OCI-LY3 (cell line): ENCODE measurements around the gene PILRA.

Experiments used
- H2AFZ ChIP-seq: fragments of 200-600, 300-600 bp; shearing (Covaris generic); 2 replicates; pipeline ENCODE4 v1.6.0; 2014; ENCODE audit warnings: antibody characterized with exemption, low read depth, low read length
- H3K27ac ChIP-seq: fragments of 200-600, 300-600 bp; sonication (generic); 2 replicates; pipeline ENCODE4 v1.5.1; 2014; ENCODE audit warnings: mild to moderate bottlenecking, low read length, moderate library complexity, mixed read lengths
- H3K27me3 ChIP-seq: fragments of 200-600, 300-600 bp; sonication (generic); 2 replicates; pipeline ENCODE4 v1.6.1; 2014; ENCODE audit warnings: low read depth, low read length, mixed read lengths
- H3K36me3 ChIP-seq: fragments of 200-600, 300-600 bp; sonication (generic); replicated peaks from 2 replicates; pipeline ENCODE3; 2014; ENCODE audit warnings: low read depth, low read length, mixed read lengths
- H3K4me1 ChIP-seq: fragments of 300-600, 200-600 bp; sonication (generic); 2 replicates; pipeline ENCODE4 v1.6.1; 2014; ENCODE audit warnings: low read length, mixed read lengths
- H3K4me2 ChIP-seq: fragments of 200-600, 300-600 bp; sonication (generic); 2 replicates; pipeline ENCODE4 v1.6.1; 2014; ENCODE audit warnings: low read length, mixed read lengths
- H3K4me3 ChIP-seq: fragments of 300-600, 200-600 bp; sonication (generic); 2 replicates; pipeline ENCODE4 v1.5.1; 2014; ENCODE audit warnings: antibody characterized with exemption, mild to moderate bottlenecking, low read length, moderate library complexity
- H3K79me2 ChIP-seq: fragments of 300-600, 200-600 bp; shearing (Covaris generic); 2 replicates; pipeline ENCODE4 v1.6.1; 2014; ENCODE audit warnings: mild to moderate bottlenecking, low read length, mixed read lengths
- H3K9ac ChIP-seq: fragments of 300-600, 200-600 bp; shearing (Covaris generic); 2 replicates; pipeline ENCODE4 v1.6.0; 2014; ENCODE audit warnings: mild to moderate bottlenecking, low read length, moderate library complexity
- H3K9me3 ChIP-seq: fragments of 200-600, 300-600 bp; shearing (Covaris generic); 2 replicates; pipeline ENCODE4 v1.6.1; 2014; ENCODE audit warnings: low read length, mixed read lengths; ENCODE audit not compliant: insufficient read depth
- H4K20me1 ChIP-seq: fragments of 200-600, 300-600 bp; sonication (generic); 2 replicates; pipeline ENCODE4 v1.6.1; 2016; ENCODE audit warnings: low read length, mixed read lengths; ENCODE audit not compliant: insufficient read depth
- EZH2phosphoT487 ChIP-seq: fragments of 200-600 bp; shearing (Covaris generic); IDR thresholded peaks from 2 replicates; pipeline ENCODE4 v1.6.1; 2018; ENCODE audit warnings: antibody characterized with exemption, mixed run types, low read depth
- TF ChIP-seq, protein P1 (sequence below): fragments of 200-600, 300-600 bp; sonication (generic); IDR thresholded peaks from 2 replicates; pipeline ENCODE4 v1.5.1; 2014; ENCODE audit warnings: antibody characterized with exemption, low read length, low read depth

Gene PILRA

DNA sequence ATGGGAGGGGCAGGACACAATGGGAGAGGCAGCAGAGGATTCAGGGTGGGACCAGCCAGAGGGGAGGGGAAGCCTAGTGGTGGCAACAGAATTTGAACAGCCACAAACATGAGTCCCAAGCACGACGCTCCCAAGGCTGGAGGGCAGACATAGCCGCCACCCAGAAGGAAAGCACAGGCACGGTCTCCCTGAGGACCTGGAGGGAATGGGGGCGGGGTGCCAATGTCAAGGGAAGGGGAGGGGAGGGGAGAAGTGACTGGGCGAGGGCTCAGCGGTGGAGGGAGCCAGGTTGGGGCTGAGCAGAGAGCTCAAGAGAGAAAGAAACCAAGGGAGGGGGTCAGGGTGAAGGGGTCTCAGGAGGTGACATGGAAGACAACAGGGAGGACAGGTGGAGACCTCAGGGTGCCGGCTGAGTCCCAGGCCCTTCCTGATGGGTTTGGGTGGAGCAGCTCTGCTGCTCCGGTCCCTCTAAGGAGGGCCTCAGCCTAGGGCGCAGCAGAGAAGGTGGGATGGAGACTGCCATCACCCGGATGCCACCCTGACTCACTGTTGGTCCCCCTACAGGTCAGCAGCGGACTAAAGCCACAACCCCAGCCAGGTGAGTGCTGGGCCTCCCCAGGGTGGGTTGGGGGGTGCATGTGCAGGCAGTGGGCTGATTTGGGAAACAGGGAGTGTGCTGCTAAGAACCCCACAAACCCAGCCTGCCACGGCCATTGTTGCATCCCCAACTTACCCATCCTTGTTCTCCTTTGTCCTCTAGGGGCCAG, 24.2 kb downstream of the PILRA start:
- H2AFZ ChIP-seq, result no peak overlapping the region
- peaks cover 55% of the 10 kb centered on the region for H3K27me3 ChIP-seq
- H3K4me3 ChIP-seq, result peak overlapping the region; percentile 70
- H3K4me1 ChIP-seq, result peaks cover 65% of the 10 kb centered on the region
- no peaks in the 10 kb centered on the region for H3K36me3 ChIP-seq
- no peaks in the 10 kb centered on the region for H3K79me2 ChIP-seq
- H4K20me1 ChIP-seq, result no peaks in the 10 kb centered on the region
- peak overlapping the region; percentile 93 for H3K4me2 ChIP-seq
- peak overlapping the region; percentile 59; the same call in 1 of the 2 replicates for H3K9ac ChIP-seq
- TF ChIP-seq, protein P1, sequence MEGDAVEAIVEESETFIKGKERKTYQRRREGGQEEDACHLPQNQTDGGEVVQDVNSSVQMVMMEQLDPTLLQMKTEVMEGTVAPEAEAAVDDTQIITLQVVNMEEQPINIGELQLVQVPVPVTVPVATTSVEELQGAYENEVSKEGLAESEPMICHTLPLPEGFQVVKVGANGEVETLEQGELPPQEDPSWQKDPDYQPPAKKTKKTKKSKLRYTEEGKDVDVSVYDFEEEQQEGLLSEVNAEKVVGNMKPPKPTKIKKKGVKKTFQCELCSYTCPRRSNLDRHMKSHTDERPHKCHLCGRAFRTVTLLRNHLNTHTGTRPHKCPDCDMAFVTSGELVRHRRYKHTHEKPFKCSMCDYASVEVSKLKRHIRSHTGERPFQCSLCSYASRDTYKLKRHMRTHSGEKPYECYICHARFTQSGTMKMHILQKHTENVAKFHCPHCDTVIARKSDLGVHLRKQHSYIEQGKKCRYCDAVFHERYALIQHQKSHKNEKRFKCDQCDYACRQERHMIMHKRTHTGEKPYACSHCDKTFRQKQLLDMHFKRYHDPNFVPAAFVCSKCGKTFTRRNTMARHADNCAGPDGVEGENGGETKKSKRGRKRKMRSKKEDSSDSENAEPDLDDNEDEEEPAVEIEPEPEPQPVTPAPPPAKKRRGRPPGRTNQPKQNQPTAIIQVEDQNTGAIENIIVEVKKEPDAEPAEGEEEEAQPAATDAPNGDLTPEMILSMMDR, result 0 out of 2 replicates have a peak, but pooled peaks have one; percentile 19
- TF ChIP-seq EZH2phosphoT487, result no peak
- peak overlapping the region; percentile 92 for H3K27ac ChIP-seq
- H3K9me3 ChIP-seq, result 0 out of 2 replicates have a peak, but pooled peaks cover 3% of the 10 kb centered on the region

DNA sequence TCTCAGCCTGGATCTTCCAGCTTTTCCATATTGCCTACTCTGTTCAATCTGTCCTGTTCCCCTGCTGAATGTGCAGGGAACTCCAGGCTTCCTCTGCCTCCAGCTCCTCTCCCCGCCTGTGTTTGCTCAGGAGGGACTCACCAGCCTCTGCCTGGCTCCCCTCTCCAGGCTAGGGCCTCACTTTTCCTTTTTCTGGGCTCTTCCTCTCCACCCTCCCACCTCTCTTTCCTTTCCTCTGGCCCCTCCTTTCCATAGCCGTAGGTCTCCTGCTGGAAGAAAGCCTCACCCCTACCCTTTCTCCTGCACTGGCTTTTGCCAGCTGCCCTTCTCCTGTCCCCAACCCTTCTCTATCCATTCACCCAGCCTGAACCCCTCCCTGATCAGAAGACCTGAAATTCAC, 25.0 kb downstream of the PILRA start:
- Histone ChIP-seq H3K27ac (no peak overlapping the region), H3K79me2 (no peaks in the 10 kb centered on the region), H3K36me3 (no peaks in the 10 kb centered on the region), H3K9ac (no peak overlapping the region), H3K9me3 (0 out of 2 replicates have a peak, but pooled peaks cover 3% of the 10 kb centered on the region), H3K27me3 (peaks cover 53% of the 10 kb centered on the region), H3K4me3 (no peak overlapping the region), H4K20me1 (no peaks in the 10 kb centered on the region), H3K4me2 (no peak overlapping the region), H3K4me1 (peaks cover 57% of the 10 kb centered on the region), H2AFZ (no peak overlapping the region)
- TF ChIP-seq, protein P1, result no peak
- TF ChIP-seq EZH2phosphoT487, result no peak

DNA sequence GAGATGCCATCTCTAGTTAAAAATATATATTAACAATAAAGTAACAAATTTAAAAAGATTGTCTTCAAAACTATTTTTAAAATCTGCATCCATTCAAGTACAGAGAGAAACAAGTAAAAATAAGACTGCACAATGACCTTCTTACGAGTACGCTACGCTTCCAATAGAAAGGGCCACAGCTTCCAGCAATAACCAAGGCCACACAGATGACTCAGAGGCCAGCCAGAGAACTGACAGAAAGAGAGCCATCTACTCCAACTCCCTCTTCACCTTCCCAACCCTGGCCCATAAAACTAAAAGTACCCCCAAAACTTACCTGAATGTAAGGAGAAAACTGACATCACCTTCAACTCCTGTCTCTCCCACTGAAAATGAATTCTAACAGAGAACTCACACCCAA, 26.8 kb downstream of the PILRA start:
- Histone ChIP-seq H3K36me3 (no peaks in the 10 kb centered on the region), H3K27ac (no peak overlapping the region), H4K20me1 (no peaks in the 10 kb centered on the region), H2AFZ (no peak overlapping the region), H3K4me2 (no peak overlapping the region), H3K79me2 (no peaks in the 10 kb centered on the region), H3K27me3 (peaks cover 52% of the 10 kb centered on the region), H3K9me3 (no peaks in the 10 kb centered on the region), H3K4me3 (no peak overlapping the region), H3K9ac (no peak overlapping the region), H3K4me1 (peaks cover 47% of the 10 kb centered on the region)
- TF ChIP-seq, protein P1, result no peak
- TF ChIP-seq EZH2phosphoT487, result no peak

DNA sequence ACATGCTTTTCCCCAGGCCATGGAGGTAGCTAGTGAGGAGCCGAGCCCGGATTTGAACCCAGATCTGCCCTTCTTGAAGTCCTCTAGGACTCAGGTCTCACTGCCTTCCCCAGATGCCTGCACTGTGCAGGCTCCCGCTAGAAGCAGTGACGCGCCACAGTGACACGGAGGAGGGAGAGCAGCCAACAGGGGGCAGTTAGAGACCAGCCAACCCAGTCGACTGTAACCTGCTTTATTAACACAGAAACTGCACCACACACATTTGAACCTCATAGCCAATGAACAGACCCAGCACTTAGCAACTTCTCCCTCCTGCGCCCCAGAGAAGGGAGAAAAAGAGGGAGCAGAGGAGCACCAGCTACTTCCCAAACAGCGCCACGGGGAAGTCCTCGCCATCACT, 27.4 kb downstream of the PILRA start:
- H2AFZ ChIP-seq, result no peak overlapping the region
- no peak overlapping the region for H3K9ac ChIP-seq
- H3K79me2 ChIP-seq, result no peaks in the 10 kb centered on the region
- peaks cover 49% of the 10 kb centered on the region for H3K27me3 ChIP-seq
- TF ChIP-seq, protein P1, result peak; percentile 58
- no peak for TF ChIP-seq EZH2phosphoT487
- H3K27ac ChIP-seq, result no peak overlapping the region
- H3K4me2 ChIP-seq, result no peak overlapping the region
- H3K9me3 ChIP-seq, result no peaks in the 10 kb centered on the region
- H3K36me3 ChIP-seq, result no peaks in the 10 kb centered on the region
- H4K20me1 ChIP-seq, result no peaks in the 10 kb centered on the region
- H3K4me1 ChIP-seq, result peaks cover 41% of the 10 kb centered on the region
- H3K4me3 ChIP-seq, result no peak overlapping the region
